Esophagus squamous epithelium (tissue), 5 donors: ENCODE results near the gene HMGB1. TPM values are rescaled to one million over a fixed set of nuclear protein-coding genes. Genes with fewer than 3 reads are reported as not detected.

Experiments used
- DNase-seq: peaks from one replicate; lab custom pipeline; 2025; lab: John Stamatoyannopoulos, UW
- H3K27ac ChIP-seq, 4 donors: fragments of 200-600 bp; sonication (generic); one replicate each; pipeline ENCODE4 v1.5.1; 2016 to 2019; ENCODE audit warnings: mild to moderate bottlenecking in 1 of 4
- H3K27me3 ChIP-seq, 4 donors: fragments of 200-600 bp; sonication (generic); 1 replicate in 3 of 4; 2 replicates in 1 of 4; pipeline versions ENCODE4 v1.5.1 to v1.6.0; 2017 to 2021; ENCODE audit warnings: antibody characterized with exemption in 1 of 4
- H3K36me3 ChIP-seq, 3 donors: fragments of 200-600 bp; sonication (generic); one replicate each; pipeline ENCODE4 v1.5.1; 2016 to 2019
- H3K4me1 ChIP-seq, 3 donors: fragments of 200-600 bp; sonication (generic); one replicate each; pipeline ENCODE4 v1.5.1; 2017 to 2019
- H3K4me3 ChIP-seq, 4 donors: fragments of 200-600 bp; sonication (generic); 1 replicate in 3 of 4; 2 replicates in 1 of 4; pipeline ENCODE4 v1.5.1; 2016 to 2019; ENCODE audit warnings: mild to moderate bottlenecking in 2 of 4, moderate library complexity in 1 of 4
- H3K9me3 ChIP-seq, 3 donors: fragments of 200-600 bp; sonication (generic); one replicate each; pipeline ENCODE4 v1.5.1; 2016 to 2019
- POLR2A ChIP-seq, 4 donors: fragments of 450-650 bp; IDR thresholded peaks; one replicate each; pipeline ENCODE4 v1.6.1; 2017; ENCODE audit warnings: antibody characterized with exemption in 4 of 4, mild to moderate bottlenecking in 4 of 4, moderate library complexity in 3 of 4
- WGBS, 2 donors: methylation state at CpG; one replicate each; pipeline ENCODE4 v1.1.5; 2018; 5-methylcytosine and 5-hydroxymethylcytosine counted together
- intact Hi-C: fragments of 100-400 bp; cut with DNase I; formaldehyde crosslinking; loops from one replicate; pipeline ENCODE4 v1.15.0; 2022
- total RNA-seq, 4 donors: library from RNA; depleted of rRNA; stranded (reverse); fragments of >200 nt; gene quantifications; one replicate each; pipeline ENCODE4 v1.1.0, GENCODE V29; 2016
- TF ChIP-seq, protein P1 (sequence below), 6 experiments: fragments of 450-650 bp in 4 of 6; fragments of 200-600 bp in 2 of 6; sonication (generic) in 2 of 6; IDR thresholded peaks; one replicate each; pipeline ENCODE4 v1.5.1; 2016 to 2019; ENCODE audit warnings: antibody characterized with exemption in 6 of 6, mild to moderate bottlenecking in 4 of 6, moderate library complexity in 4 of 6
- donor health status: DM: yes; HTN: yes; CAD: no.

Gene HMGB1
- total RNA-seq, 4 donors from 2014 or later, result 189 to 446 (median 280) TPM

- intact Hi-C loops, result loop anchor here (10.0 kb wide), 2 partner anchors 62 to 328 kb away; no protein-coding TSS in a partner anchor
- Histone ChIP-seq H3K27me3 (no peaks in the 10 kb centered on the region), H3K9me3 (no peaks in the 10 kb centered on the region), H3K4me1 (peaks cover 9 to 30% (median 20%) of the 10 kb centered on the region in 3 donors), H3K27ac (no peak overlapping the region), H3K36me3 (peaks cover 0 to 15% (median 0%) of the 10 kb centered on the region in 3 donors), H3K4me3 (no peak overlapping the region)
- no peak for TF ChIP-seq POLR2A (IDR thresholded peaks at IDR 0.05)
- TF ChIP-seq, protein P1, sequence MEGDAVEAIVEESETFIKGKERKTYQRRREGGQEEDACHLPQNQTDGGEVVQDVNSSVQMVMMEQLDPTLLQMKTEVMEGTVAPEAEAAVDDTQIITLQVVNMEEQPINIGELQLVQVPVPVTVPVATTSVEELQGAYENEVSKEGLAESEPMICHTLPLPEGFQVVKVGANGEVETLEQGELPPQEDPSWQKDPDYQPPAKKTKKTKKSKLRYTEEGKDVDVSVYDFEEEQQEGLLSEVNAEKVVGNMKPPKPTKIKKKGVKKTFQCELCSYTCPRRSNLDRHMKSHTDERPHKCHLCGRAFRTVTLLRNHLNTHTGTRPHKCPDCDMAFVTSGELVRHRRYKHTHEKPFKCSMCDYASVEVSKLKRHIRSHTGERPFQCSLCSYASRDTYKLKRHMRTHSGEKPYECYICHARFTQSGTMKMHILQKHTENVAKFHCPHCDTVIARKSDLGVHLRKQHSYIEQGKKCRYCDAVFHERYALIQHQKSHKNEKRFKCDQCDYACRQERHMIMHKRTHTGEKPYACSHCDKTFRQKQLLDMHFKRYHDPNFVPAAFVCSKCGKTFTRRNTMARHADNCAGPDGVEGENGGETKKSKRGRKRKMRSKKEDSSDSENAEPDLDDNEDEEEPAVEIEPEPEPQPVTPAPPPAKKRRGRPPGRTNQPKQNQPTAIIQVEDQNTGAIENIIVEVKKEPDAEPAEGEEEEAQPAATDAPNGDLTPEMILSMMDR (IDR thresholded peaks at IDR 0.05), result no peak
- no peak for DNase-seq
- WGBS, 2 donors, result 54 to 58% methylated on average over 4 of the region's 4 CpGs
Observed at GRCh38 chr13:30466841-30467252, 1.1 kb upstream of the HMGB1 start.

DNA sequence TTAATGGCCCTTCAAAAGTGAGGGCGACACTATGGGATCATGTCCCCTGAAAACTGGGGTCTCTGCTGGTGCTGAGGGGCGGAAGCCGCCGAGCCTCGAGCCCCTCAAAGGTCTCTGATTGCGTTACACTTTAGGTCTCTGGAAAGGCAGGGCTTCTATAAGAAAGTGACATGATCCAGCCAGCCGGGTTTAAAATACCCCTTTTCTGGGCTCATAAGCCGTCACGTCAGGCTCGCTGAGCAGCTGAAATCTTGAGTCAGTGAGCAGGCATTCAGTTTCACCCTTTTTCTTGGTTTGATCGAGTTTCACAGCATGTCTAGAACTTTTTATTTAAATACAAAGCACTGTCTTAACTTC, 600 bp upstream of the HMGB1 start:
- Histone ChIP-seq H3K27me3 (no peaks in the 10 kb centered on the region), H3K9me3 (no peaks in the 10 kb centered on the region), H3K4me3 (peak overlapping the region in 3 of 4 donors; percentile 72 to 97 (median 92)), H3K36me3 (peaks cover 0 to 20% (median 0%) of the 10 kb centered on the region in 3 donors), H3K27ac (peak overlapping the region in 3 of 4 donors; percentile 50 to 100 (median 100)), H3K4me1 (peaks cover 9 to 35% (median 23%) of the 10 kb centered on the region in 3 donors)
- DNase-seq, result no peak
- no peak for TF ChIP-seq POLR2A (IDR thresholded peaks at IDR 0.05)
- TF ChIP-seq, protein P1 (IDR thresholded peaks at IDR 0.05), result no peak
- intact Hi-C loops, result loop anchor here (10.0 kb wide), 2 partner anchors 62 to 328 kb away; no protein-coding TSS in a partner anchor
- 1 to 9% methylated on average over 3 to 6 of the region's 11 CpGs for WGBS, 2 donors

GRCh38 chr13:30465343-30465592, 468 bp downstream of the HMGB1 start:
- H3K9me3 ChIP-seq, result no peaks in the 10 kb centered on the region
- no peak for DNase-seq
- H3K27me3 ChIP-seq, result no peaks in the 10 kb centered on the region
- H3K36me3 ChIP-seq, result peaks cover 0 to 21% (median 0%) of the 10 kb centered on the region in 3 donors
- WGBS, 2 donors, result 0% methylated on average over 12 of the region's 41 CpGs; no CpG with 5 or more reads in 1 of the 2 donors
- intact Hi-C loops, result loop anchor here (10.0 kb wide), 2 partner anchors 60 to 330 kb away; no protein-coding TSS in a partner anchor
- H3K4me1 ChIP-seq, result peaks cover 9 to 37% (median 23%) of the 10 kb centered on the region in 3 donors
- H3K27ac ChIP-seq, result peak overlapping the region; percentile 92 to 100 (median 99)
- TF ChIP-seq, protein P1 (IDR thresholded peaks at IDR 0.05), result no peak
- no peak for TF ChIP-seq POLR2A (IDR thresholded peaks at IDR 0.05)
- H3K4me3 ChIP-seq, result peak overlapping the region; percentile 72 to 97 (median 94)

DNA sequence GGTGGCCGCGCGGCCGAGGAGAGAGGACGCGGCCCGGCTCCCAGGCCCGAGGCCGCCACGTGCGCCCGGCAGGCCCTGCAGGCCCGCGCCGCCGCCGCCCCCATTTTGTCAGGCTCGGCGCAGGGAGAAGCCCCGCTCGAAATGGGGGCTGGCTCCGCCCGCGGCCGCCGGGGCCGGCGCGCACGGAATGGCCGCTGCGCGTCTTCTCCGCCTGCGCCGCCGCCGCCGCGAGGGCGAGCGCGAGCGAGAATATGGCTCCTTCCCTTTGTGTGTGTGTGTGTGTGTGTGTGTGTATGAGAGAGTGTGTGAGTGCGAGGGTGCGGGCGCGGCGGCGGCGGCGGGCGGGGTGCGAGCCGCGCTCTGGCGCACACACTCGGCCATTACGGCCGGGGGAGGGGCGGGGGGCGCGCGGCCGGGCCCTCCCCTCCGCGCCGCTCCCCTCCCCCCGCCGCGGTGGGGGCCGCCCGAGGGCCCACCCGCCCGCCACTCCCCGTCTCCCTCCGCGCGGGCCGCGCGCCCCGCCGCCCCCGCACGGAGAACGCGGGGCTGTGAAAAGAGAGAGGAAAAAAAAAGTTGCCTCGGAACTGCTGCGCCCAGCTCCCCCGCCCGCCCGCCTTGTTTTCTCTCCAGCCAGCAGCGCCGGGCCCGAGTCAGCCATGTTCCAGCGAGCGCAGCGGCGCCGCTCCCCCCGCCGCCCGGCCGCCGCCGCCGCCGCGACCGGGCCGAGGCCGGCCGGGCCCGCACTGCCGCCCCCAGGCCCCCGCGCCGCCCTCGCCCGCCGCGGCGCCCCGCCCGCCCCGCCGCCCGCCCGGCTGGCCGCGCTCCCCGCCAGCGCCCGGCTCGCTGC, 1.0 kb downstream of the HMGB1 start:
- Histone ChIP-seq H3K27me3 (no peaks in the 10 kb centered on the region), H3K4me3 (peak overlapping the region; percentile 62 to 97 (median 72)), H3K4me1 (peaks cover 9 to 37% (median 23%) of the 10 kb centered on the region in 3 donors), H3K36me3 (peaks cover 0 to 24% (median 0%) of the 10 kb centered on the region in 3 donors), H3K9me3 (no peaks in the 10 kb centered on the region), H3K27ac (peak overlapping the region; percentile 97 to 100 (median 99))
- WGBS, 2 donors, result 0% methylated on average over 8 of the region's 136 CpGs; no CpG with 5 or more reads in 1 of the 2 donors
- intact Hi-C loops, result loop anchor here (10.0 kb wide), 2 partner anchors 60 to 330 kb away; no protein-coding TSS in a partner anchor
- peak; percentile 35 for DNase-seq
- peak in 3 of 4 donors; percentile 21 to 74 (median 61) for TF ChIP-seq POLR2A (IDR thresholded peaks at IDR 0.05)
- TF ChIP-seq, protein P1 (IDR thresholded peaks at IDR 0.05), result peak in 2 of 6 experiments; percentile 11 to 21
